ENCODE results near the gene NAV1. TPM values are rescaled to one million over a fixed set of nuclear protein-coding genes. Genes with fewer than 3 reads are reported as not detected.

Gene NAV1
- total and polyA plus RNA-seq, 2 of the 8 experiments (the other 6 are each of a cell fraction or from before 2014, with no cell fraction given), result 9.9 to 42.7 TPM

DNA sequence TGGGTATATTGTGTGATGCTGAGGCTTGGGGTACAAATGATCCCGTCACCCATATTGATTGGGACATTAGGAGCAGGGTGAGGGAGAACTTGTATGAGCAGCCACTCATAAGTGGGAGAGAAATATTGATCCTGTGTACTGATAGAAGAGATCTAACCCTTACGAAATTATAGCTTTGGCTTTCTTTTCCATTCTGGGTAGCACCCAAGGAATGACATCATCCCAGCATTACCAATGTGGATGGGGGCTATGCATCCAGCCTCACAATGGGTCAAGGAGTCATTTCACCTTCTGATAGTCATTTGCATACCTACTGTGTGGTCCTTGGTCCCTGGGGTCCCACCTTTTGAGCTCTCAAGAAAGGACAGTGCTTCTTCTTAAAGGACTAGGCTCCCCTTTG, 1.9 kb upstream of the NAV1 start:
- no peak overlapping the region for H3K14ac ChIP-seq (ENCODE audit: insufficient read length)
- H2BK12ac ChIP-seq (ENCODE audit: low read depth, low read length), result no peak overlapping the region
- H3K36me3 ChIP-seq (ENCODE audit: control insufficient read depth in 2 of 4, insufficient read depth in 4 of 4, low read length in 3 of 4), result no peaks in the 10 kb centered on the region
- no peak overlapping the region for H2BK120ac ChIP-seq (replicated peaks; ENCODE audit: low read depth, low read length)
- no peak overlapping the region for H4K91ac ChIP-seq (replicated peaks; ENCODE audit: insufficient read length, low read length)
- H3K4ac ChIP-seq (replicated peaks; ENCODE audit: insufficient read length, low read depth, low read length), result no peak overlapping the region
- H3K23ac ChIP-seq (ENCODE audit: insufficient read length), result no peak overlapping the region
- no peaks in the 10 kb centered on the region for H3K9me3 ChIP-seq (ENCODE audit: insufficient read depth in 2 of 2, low read depth in 1 of 2, low read length in 1 of 2)
- H3K79me2 ChIP-seq (ENCODE audit: control insufficient read depth in 1 of 2, insufficient read depth in 2 of 2, low read length in 2 of 2), result no peaks in the 10 kb centered on the region
- no peak overlapping the region for H3K4me2 ChIP-seq (ENCODE audit: insufficient read depth in 1 of 2, low read depth in 2 of 2, low read length in 2 of 2)
- no peak overlapping the region for H2AK5ac ChIP-seq (ENCODE audit: low read depth, low read length)
- no peak overlapping the region for H2AFZ ChIP-seq (ENCODE audit: low read length)
- no peak overlapping the region for H3K27ac ChIP-seq (ENCODE audit: low read depth, low read length)
- no peak overlapping the region for H3K9ac ChIP-seq (replicated peaks in 1 of 4; ENCODE audit: extremely low read depth in 1 of 4, low read depth in 3 of 4, low read length in 3 of 4)
- FAIRE-seq, result no peak
- H2BK20ac ChIP-seq (ENCODE audit: low read length), result no peak overlapping the region
- H3K4me1 ChIP-seq (replicated peaks in 1 of 4; ENCODE audit: control insufficient read depth in 3 of 4, insufficient read depth in 4 of 4, low read length in 3 of 4), result peaks cover 2 to 5% (median 3%) of the 10 kb centered on the region in 4 experiments; a peak in 5 of 7 replicates
- no peak overlapping the region for H2BK15ac ChIP-seq (ENCODE audit: low read length)
- 91% methylated on average over 2 of the region's 2 CpGs; no CpG with 5 or more reads in 1 of the 2 experiments for WGBS, 2 experiments (ENCODE audit: extremely low coverage in 1 of 2, insufficient coverage in 1 of 2, insufficient read length in 1 of 2, insufficient replicate concordance in 2 of 2, low coverage in 1 of 2, low lambda C conversion rate in 2 of 2, missing lambda C conversion rate in 1 of 2)
- peaks cover 2 to 34% (median 29%) of the 10 kb centered on the region in 4 experiments for H3K27me3 ChIP-seq (replicated peaks in 1 of 4; ENCODE audit: control insufficient read depth in 3 of 4, extremely low read depth in 1 of 4, insufficient read depth in 3 of 4, low read length in 3 of 4)
- H3K4me3 ChIP-seq (ENCODE audit: extremely low read depth in 1 of 4, insufficient read depth in 2 of 4, low read depth in 3 of 4, low read length in 4 of 4), result no peak overlapping the region
- DNase-seq (ENCODE audit: low read depth in 1 of 2, low spot score in 2 of 2), result no peak
- no peaks in the 10 kb centered on the region for H3K79me1 ChIP-seq (ENCODE audit: low read depth, low read length)
- H3K18ac ChIP-seq (ENCODE audit: extremely low read depth, low read length), result no peak overlapping the region
- no peak overlapping the region for H3K56ac ChIP-seq (replicated peaks; ENCODE audit: insufficient read length, low read depth, low read length)
- H4K8ac ChIP-seq (ENCODE audit: extremely low read depth, insufficient read depth, low read length), result no peak overlapping the region
- peaks cover 14% of the 10 kb centered on the region; the same call in 1 of the 2 replicates for H3K23me2 ChIP-seq (ENCODE audit: low read depth, low read length)
- no peak overlapping the region for H2BK5ac ChIP-seq (ENCODE audit: low read depth, low read length)
- H4K20me1 ChIP-seq (replicated peaks in 1 of 2; ENCODE audit: control insufficient read depth in 1 of 2, insufficient read depth in 2 of 2, low read length in 2 of 2), result no peaks in the 10 kb centered on the region
- no peak overlapping the region for H4K5ac ChIP-seq (ENCODE audit: insufficient read length, low read depth, low read length)
- POLR2A ChIA-PET (ENCODE audit: partially characterized antibody), result no interaction called here
- CTCF ChIA-PET (ENCODE audit: partially characterized antibody), result interaction anchor here (0.7 to 43.8 kb wide), 11 partner anchors 10 to 293 kb away, joined by 3 to 929 read pairs (median 6); partner anchors contain the start of gene CSRP1
- TF ChIP-seq GABPA (IDR thresholded peaks at IDR 0.05; ENCODE audit: borderline replicate concordance, insufficient read depth, low read length) (no peak), RFX5 (IDR thresholded peaks at IDR 0.05; ENCODE audit: borderline replicate concordance, low read depth, low read length) (no peak), CBX5 (IDR thresholded peaks at IDR 0.05; ENCODE audit: low read depth, low read length) (no peak)

All from H1 (cell line).